ENCODE measurements around the gene BRD1. TPM values are rescaled to one million over a fixed set of nuclear protein-coding genes. Genes with fewer than 3 reads are reported as not detected.

Gene BRD1
- total RNA-seq, 1 donor from 2014 or later: 46.6 TPM

- intact Hi-C loops (cut with micrococcal nuclease): no loop called here
Measured at GRCh38 chr22:49734882-49735281, 92.8 kb downstream of the BRD1 start.

GRCh38 chr22:49734390-49734789 lies 93.3 kb downstream of the BRD1 start:
- intact Hi-C loops (cut with micrococcal nuclease): no loop called here

- intact Hi-C loops (cut with micrococcal nuclease): no loop called here
Measured at GRCh38 chr22:49733631-49734030, 94.0 kb downstream of the BRD1 start.

- intact Hi-C loops (cut with micrococcal nuclease): no loop called here
Measured at GRCh38 chr22:49730656-49731055, 97.0 kb downstream of the BRD1 start.

GRCh38 chr22:49728570-49729271 lies 99.0 kb downstream of the BRD1 start:
- intact Hi-C loops (cut with micrococcal nuclease): no loop called here

- intact Hi-C loops (cut with micrococcal nuclease): no loop called here
Measured at GRCh38 chr22:49727881-49728569, 99.6 kb downstream of the BRD1 start.

- intact Hi-C loops (cut with micrococcal nuclease): no loop called here
Measured at GRCh38 chr22:49727191-49727880, 100.3 kb downstream of the BRD1 start.

- intact Hi-C loops (cut with micrococcal nuclease): no loop called here
Measured at GRCh38 chr22:49726701-49727101, 101.0 kb downstream of the BRD1 start.

- intact Hi-C loops (cut with micrococcal nuclease): no loop called here
Measured at GRCh38 chr22:49726022-49726681, 101.5 kb downstream of the BRD1 start.

- intact Hi-C loops (cut with micrococcal nuclease): no loop called here
Measured at GRCh38 chr22:49725516-49725915, 102.2 kb downstream of the BRD1 start.

GRCh38 chr22:49724893-49725489 lies 102.7 kb downstream of the BRD1 start:
- intact Hi-C loops (cut with micrococcal nuclease): no loop called here

- intact Hi-C loops (cut with micrococcal nuclease): no loop called here
Measured at GRCh38 chr22:49724030-49724892, 103.4 kb downstream of the BRD1 start.

GRCh38 chr22:49723478-49724029 lies 104.1 kb downstream of the BRD1 start:
- intact Hi-C loops (cut with micrococcal nuclease): no loop called here

Other genes starting within 250 kb of the BRD1 start
- 23.3 and 24.0 TPM in 2 replicates for gene ZBED4, start 26.0 kb upstream of the BRD1 start, total RNA-seq
- gene ALG12, start 90.6 kb upstream of the BRD1 start, total RNA-seq: 15.6 and 20.7 TPM in 2 replicates
- 73.9 and 75.1 TPM in 2 replicates for gene CRELD2, start 90.8 kb upstream of the BRD1 start, total RNA-seq
- 52.6 and 52.8 TPM in 2 replicates for gene PIM3, start 132.9 kb upstream of the BRD1 start, total RNA-seq
- not detected in 2 replicates for gene IL17REL, start 184.9 kb upstream of the BRD1 start, total RNA-seq
- gene TTLL8, start 230.4 kb upstream of the BRD1 start, total RNA-seq: not detected in 2 replicates